ENCODE results near the gene SUGCT.

SUGCT gene

GRCh38 chr7:40097728-40098127 is 37.1 kb upstream of the SUGCT start:
- Mint-ChIP-seq H3K27me3 (ENCODE audit: low read depth) (no peaks in the 10 kb centered on the region), H3K4me1 (peaks cover 12% of the 10 kb centered on the region), H3K4me3 (no peak overlapping the region), H3K9me3 (no peaks in the 10 kb centered on the region), H3K36me3 (ENCODE audit: low read depth) (peaks cover 33% of the 10 kb centered on the region), H3K27ac (peak overlapping the region; percentile 17 to 65 (median 33))
- no peak for TF ChIP-seq CTCF (IDR thresholded peaks at IDR 0.05; ENCODE audit: unreplicated experiment in 3 of 3)

- H3K27ac Mint-ChIP-seq: no peak overlapping the region
- TF ChIP-seq CTCF (IDR thresholded peaks at IDR 0.05; ENCODE audit: unreplicated experiment in 3 of 3): no peak
- peaks cover 27% of the 10 kb centered on the region for H3K36me3 Mint-ChIP-seq (ENCODE audit: low read depth)
- H3K9me3 Mint-ChIP-seq: no peaks in the 10 kb centered on the region
- peaks cover 12% of the 10 kb centered on the region for H3K4me1 Mint-ChIP-seq
- H3K27me3 Mint-ChIP-seq (ENCODE audit: low read depth): no peaks in the 10 kb centered on the region
- no peak overlapping the region for H3K4me3 Mint-ChIP-seq
These were observed 36.0 kb upstream of the SUGCT start for GRCh38 chr7:40098810-40099209.

GRCh38 chr7:40099837-40100236 is 35.0 kb upstream of the SUGCT start:
- peaks cover 17% of the 10 kb centered on the region for H3K36me3 Mint-ChIP-seq (ENCODE audit: low read depth)
- TF ChIP-seq CTCF (IDR thresholded peaks at IDR 0.05; ENCODE audit: unreplicated experiment in 3 of 3): no peak
- peaks cover 12% of the 10 kb centered on the region for H3K4me1 Mint-ChIP-seq
- no peak overlapping the region for H3K27ac Mint-ChIP-seq
- no peak overlapping the region for H3K4me3 Mint-ChIP-seq
- no peaks in the 10 kb centered on the region for H3K27me3 Mint-ChIP-seq (ENCODE audit: low read depth)
- H3K9me3 Mint-ChIP-seq: no peaks in the 10 kb centered on the region

- Mint-ChIP-seq H3K36me3 (ENCODE audit: low read depth) (peaks cover 7% of the 10 kb centered on the region), H3K4me1 (peaks cover 6% of the 10 kb centered on the region), H3K9me3 (no peaks in the 10 kb centered on the region), H3K27me3 (ENCODE audit: low read depth) (no peaks in the 10 kb centered on the region), H3K4me3 (no peak overlapping the region), H3K27ac (no peak overlapping the region)
- no peak for TF ChIP-seq CTCF (IDR thresholded peaks at IDR 0.05; ENCODE audit: unreplicated experiment in 3 of 3)
These were observed 33.6 kb upstream of the SUGCT start for GRCh38 chr7:40101201-40101600.

- no peak overlapping the region for H3K27ac Mint-ChIP-seq
- H3K36me3 Mint-ChIP-seq (ENCODE audit: low read depth): peaks cover under 1% of the 10 kb centered on the region
- peaks cover under 1% of the 10 kb centered on the region for H3K4me1 Mint-ChIP-seq
- H3K4me3 Mint-ChIP-seq: no peak overlapping the region
- no peak for TF ChIP-seq CTCF (IDR thresholded peaks at IDR 0.05; ENCODE audit: unreplicated experiment in 3 of 3)
- no peaks in the 10 kb centered on the region for H3K9me3 Mint-ChIP-seq
- H3K27me3 Mint-ChIP-seq (ENCODE audit: low read depth): no peaks in the 10 kb centered on the region
These were observed 31.9 kb upstream of the SUGCT start for GRCh38 chr7:40102897-40103296.

- Mint-ChIP-seq H3K36me3 (ENCODE audit: low read depth) (peaks cover 3% of the 10 kb centered on the region), H3K4me3 (no peak overlapping the region), H3K27me3 (ENCODE audit: low read depth) (no peaks in the 10 kb centered on the region), H3K4me1 (no peaks in the 10 kb centered on the region), H3K9me3 (no peaks in the 10 kb centered on the region), H3K27ac (no peak overlapping the region)
- TF ChIP-seq CTCF (IDR thresholded peaks at IDR 0.05; ENCODE audit: unreplicated experiment in 3 of 3): no peak
These were observed 28.8 kb upstream of the SUGCT start for GRCh38 chr7:40105879-40106473.
